Body of pancreas (tissue), 4 donors: Measurements from ENCODE around the gene ERAS.

Experiments
- POLR2A ChIP-seq, 3 donors: fragments of 450-650 bp; IDR thresholded peaks; one replicate each; pipeline ENCODE4 v1.6.1; 2016; ENCODE audit warnings: antibody characterized with exemption in 3 of 3, mild to moderate bottlenecking in 2 of 3
- TF ChIP-seq, protein P1 (sequence below), 7 experiments: fragments of 450-650 bp in 4 of 7; fragments of 200-600 bp in 3 of 7; sonication (generic) in 3 of 7; IDR thresholded peaks; one replicate each; pipeline ENCODE4 v1.5.1; 2016 to 2019; ENCODE audit warnings: antibody characterized with exemption in 7 of 7

DNA sequence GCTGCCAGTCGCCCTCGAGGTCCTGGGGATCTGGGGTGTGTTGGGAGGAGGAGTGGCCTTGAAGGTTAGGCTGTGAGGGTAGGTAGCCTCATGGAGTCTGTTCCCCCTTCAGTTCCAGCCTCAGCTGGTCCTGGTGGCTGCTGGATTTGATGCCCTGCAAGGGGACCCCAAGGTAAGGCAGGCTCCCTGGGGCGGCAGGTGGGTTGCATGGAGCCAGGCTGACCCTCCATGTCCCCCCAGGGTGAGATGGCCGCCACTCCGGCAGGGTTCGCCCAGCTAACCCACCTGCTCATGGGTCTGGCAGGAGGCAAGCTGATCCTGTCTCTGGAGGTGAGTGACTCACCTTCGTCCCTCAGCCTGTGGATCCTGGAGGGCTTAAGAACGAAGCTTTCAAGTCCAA lies 11.6 kb upstream of the ERAS start:
- TF ChIP-seq, protein P1, sequence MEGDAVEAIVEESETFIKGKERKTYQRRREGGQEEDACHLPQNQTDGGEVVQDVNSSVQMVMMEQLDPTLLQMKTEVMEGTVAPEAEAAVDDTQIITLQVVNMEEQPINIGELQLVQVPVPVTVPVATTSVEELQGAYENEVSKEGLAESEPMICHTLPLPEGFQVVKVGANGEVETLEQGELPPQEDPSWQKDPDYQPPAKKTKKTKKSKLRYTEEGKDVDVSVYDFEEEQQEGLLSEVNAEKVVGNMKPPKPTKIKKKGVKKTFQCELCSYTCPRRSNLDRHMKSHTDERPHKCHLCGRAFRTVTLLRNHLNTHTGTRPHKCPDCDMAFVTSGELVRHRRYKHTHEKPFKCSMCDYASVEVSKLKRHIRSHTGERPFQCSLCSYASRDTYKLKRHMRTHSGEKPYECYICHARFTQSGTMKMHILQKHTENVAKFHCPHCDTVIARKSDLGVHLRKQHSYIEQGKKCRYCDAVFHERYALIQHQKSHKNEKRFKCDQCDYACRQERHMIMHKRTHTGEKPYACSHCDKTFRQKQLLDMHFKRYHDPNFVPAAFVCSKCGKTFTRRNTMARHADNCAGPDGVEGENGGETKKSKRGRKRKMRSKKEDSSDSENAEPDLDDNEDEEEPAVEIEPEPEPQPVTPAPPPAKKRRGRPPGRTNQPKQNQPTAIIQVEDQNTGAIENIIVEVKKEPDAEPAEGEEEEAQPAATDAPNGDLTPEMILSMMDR (IDR thresholded peaks at IDR 0.05) = no peak
- no peak for TF ChIP-seq POLR2A (IDR thresholded peaks at IDR 0.05)
